Renal cortical epithelial cell (primary cell): ENCODE data around the gene ANO7. TPM values are rescaled to one million over a fixed set of nuclear protein-coding genes. Genes with fewer than 3 reads are reported as not detected.
A peak's percentile ranks its signal among the peaks of the same experiment; 100 is the strongest.

Experiments
- DNase-seq: peaks from one replicate; pipeline ENCODE4 v3.0.0-alpha.2; 2011; ENCODE audit warnings: low read depth
- total RNA-seq: library from RNA; depleted of rRNA; stranded (reverse); fragments of >200 nt; gene quantifications from 2 replicates; pipeline ENCODE4 v1.2.3, GENCODE V29; 2014

Gene ANO7
- total RNA-seq, 1 donor from 2014 or later = 1.8 TPM

DNA sequence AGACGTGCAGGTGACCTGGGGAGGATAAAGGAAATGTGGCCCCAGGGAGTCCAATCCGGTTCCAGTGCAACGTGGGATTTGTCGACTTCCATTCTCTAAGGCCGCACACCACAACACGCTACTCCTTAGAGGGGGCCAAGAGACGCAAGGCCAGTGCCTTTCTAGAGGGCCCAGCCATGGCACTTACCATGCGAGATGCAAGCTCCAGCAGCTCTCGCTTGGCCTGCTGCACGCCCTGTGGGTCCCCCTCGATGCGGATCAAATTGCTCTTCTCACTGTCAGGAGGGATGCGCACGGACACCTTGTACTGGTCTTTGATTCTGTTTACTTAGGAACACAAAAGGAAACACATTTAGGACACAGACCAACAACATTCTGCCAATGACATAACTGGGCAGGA, 61.2 kb downstream of the ANO7 start:
- no peak for DNase-seq

DNA sequence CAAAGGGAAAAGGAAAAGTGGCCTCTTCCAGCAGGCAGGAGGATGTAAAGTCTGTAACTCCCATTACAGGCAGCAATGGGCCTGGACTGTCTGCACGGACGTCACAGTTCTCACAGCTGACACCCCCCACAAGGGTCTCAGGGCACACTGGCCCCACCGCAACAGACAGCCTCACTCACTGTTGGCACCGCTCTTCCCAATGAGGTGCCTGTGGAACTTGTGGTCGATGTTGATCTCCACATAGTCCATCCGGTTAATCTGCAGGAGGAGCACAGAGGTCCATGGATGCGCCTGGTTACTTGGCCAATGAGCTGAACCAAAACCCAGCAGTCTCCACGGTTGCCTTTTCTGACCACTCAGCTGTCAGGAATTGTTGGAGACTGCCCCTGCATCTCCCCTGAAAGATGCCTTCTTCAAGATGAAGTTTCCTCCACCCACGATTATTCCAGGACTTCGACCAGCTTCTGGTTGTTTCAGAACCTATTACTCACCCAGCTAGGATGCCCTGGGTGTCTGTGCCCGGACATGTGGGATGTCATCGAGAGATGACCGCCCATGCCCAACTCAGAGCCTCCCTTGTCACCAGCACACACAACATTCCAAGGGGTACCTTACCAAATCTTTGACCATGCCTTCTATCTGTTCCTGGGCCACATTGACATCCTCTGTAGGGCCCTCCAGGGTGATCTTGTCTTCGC, 64.5 kb downstream of the ANO7 start:
- DNase-seq = no peak

DNA sequence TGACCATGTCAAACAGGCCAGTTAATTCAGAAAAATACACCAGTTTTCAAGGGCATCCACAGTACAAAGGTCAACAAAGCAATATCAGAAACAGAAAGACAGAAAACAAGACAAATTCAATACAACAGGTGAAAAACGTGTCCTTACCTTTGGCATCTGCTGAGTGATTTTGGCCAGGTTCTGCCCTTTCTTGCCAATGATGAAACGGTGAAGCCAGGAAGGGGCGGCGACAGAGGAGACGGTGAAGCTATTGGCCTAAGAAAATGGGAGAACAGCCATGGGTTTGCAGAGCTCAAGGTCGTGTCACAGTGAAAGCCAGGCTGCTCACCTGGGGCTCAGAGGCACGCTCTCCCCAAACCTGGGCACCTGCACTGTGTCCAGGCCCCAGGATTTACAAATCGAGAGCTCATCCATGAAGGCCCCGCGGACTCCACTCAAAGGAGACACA, 66.5 kb downstream of the ANO7 start:
- no peak for DNase-seq

DNA sequence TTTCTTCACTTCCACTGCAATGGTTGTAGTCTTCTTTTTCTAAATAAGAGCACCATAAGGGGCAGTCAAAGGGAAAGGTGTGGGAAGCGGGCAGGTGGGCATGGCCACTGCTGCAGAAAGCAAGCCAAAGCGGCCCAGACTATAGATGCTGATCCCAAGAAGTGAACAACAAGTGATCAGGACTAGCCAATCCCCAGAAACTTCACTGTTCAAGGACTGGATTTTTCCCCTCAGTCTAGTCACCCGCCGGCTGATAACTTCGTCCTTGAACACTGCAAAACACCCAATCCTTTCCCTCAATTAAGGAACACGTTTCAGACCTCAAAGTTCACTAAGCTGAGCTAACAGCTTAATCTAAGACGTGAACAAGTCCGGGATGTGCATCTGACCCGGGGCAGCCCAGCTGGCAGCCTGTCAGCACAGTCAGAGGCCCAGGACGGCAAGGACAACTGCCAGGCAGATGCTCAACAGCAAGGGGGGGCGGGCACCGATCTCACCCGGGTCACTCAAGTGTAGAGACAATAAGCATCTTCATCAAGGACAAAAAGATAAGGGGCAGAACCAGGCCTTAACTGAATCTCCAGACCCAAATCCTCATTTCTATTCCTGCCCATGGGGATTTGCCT, 67.2 kb downstream of the ANO7 start:
- DNase-seq = no peak

DNA sequence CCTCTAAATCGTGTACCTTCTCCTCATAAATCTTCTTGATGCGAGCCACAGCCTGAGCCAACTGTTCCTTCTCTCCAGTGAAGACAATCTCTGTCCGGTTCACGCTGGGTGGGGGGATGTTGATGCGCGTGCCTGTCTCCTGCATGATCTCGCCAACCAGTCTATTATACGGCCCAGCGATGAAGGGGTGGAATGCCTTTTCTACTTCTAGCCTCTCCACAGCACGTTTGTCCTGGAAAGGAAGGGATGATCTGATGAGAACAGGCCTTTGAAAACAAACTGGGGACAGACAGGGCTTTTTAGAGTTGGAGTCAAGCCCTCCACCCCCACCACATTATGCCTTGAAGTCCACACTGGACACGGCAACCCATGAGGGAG, 67.7 kb downstream of the ANO7 start:
- DNase-seq = no peak

DNA sequence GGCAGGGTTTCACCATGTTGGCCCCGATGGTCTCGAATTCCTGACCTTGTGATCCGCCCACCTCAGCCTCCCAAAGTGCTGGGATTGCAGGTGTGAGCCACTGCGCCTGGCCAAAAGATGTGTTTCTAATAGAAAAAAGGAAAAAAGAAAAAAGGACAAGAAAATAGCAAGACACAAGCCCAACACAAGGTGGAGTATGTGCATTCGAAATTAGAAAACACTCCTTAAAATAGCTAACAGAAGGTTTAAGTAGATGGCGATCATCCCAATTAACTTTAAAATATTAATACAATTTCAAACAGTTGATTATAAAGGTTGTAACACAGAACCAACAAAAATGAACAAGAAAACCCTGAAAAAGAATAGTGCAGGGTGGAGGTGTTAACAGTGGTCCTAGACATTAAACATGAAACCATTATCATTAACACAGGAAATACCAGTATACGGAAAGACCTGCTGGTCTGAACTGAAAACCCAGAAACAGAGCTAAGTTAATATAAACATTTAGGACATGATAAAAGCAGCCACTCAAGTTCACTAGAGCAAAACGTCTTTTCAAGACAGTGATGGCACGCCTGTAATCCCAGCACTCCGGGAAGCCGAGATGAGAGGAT, 69.0 kb downstream of the ANO7 start:
- peak; percentile 11 for DNase-seq

DNA sequence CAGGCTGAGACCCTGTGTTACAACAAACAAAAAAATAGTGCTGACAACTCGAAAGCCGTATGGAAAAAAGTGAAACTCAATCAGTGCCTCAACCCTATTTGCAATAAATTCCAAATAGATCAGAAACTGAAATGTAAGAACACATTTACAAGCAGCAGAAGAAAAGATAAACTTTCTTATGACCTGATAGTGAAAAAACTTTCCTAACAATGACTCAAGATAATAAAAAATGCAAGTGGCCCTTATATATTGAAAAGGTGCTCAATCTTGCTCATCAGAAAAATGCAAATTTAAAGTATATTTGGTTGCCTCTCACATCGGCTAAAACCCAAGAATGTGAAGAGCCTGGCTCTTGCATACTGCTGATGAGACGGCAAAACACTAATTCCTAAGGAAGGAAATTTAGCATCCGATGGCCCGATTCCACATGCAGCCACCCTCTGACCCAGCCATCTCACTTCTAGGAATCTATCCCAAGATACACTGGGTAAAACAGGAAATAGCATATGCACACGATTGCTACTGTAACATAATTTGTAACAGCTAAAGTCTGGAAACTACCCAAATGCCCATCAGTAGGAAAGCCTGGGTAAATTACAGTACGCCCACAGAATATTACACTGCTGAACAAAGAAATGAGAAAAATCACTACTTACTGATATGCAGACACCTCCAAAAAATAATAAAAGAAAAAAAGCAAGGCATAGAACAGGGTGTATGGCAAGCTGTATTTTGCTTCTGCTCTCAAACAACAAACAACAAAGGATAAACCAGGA, 70.2 kb downstream of the ANO7 start:
- no peak for DNase-seq

DNA sequence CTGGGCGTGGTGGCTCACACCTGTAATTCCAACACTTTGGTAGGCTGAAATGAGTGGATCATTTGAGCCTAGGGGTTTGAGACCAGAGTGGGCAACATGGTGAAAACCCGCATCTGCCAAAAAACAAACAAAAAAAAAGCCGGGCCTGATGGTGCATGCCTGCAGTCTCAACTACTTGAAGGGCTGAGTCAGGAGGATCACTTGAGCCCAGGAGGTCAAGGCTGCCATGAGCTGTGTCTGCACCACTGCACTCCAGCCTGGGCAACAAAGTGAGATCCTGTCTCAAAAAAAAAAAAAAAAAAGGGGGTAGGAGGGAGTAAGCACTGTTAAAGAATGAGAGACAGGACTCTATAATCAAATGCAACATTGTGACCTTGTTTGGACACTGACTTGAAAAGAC, 72.4 kb downstream of the ANO7 start:
- no peak for DNase-seq

DNA sequence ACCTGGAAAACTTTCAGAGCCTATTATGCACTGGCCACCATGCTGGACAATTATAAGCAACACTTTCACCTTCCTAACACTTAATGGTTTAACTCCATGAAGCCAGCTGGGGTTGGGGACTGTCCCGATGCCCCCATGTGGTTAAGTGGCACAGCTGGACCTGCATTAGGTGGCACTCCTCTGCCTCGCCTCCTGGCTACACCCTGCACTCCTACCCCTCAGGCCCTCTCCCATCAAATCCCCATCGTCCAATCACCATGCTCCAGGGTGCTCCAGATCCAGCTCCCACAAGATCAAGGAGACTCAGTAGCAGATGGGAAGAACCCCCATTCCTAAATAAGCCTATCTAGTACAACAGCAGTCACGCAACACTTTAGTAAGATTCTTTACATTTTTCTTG, 73.2 kb downstream of the ANO7 start:
- DNase-seq = no peak

DNA sequence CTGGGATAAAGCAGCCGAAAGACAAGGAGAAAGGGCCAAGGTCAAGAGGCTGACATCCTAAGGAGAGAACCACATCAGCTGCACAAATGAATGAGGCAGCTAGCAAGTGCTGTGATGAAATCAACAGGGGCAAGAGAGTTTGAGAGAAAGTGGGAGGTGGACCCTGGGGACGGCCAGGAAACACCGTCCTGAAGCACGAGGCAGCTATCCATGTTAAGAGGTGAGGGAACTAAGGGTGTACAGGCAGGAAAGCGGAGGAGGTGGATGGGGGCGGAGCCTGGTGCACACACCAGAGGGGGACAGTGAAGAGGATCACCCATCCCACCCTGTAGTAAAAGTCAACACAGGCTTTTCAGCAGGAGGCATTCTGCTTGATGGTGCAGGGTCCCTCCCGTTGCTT, 74.6 kb downstream of the ANO7 start:
- DNase-seq = no peak

DNA sequence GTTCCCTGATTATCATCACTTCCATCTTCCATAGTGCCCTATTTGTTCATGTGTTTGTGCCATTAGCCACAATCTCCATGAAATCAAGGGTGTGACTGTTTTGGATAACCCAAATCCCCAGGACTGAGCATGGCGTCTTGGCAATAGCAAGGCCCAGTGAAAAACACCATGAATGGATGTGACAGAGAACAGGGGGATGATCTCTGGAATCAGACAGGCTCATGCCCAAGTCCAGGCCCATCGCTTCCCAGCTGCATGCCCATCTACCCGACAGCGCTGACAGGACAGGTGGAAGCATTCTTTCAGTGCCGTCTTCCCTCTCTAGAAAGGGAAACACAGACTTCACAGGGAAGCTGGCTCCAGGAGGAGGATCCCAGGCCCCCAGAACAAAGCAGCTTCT, 77.0 kb downstream of the ANO7 start:
- no peak for DNase-seq

DNA sequence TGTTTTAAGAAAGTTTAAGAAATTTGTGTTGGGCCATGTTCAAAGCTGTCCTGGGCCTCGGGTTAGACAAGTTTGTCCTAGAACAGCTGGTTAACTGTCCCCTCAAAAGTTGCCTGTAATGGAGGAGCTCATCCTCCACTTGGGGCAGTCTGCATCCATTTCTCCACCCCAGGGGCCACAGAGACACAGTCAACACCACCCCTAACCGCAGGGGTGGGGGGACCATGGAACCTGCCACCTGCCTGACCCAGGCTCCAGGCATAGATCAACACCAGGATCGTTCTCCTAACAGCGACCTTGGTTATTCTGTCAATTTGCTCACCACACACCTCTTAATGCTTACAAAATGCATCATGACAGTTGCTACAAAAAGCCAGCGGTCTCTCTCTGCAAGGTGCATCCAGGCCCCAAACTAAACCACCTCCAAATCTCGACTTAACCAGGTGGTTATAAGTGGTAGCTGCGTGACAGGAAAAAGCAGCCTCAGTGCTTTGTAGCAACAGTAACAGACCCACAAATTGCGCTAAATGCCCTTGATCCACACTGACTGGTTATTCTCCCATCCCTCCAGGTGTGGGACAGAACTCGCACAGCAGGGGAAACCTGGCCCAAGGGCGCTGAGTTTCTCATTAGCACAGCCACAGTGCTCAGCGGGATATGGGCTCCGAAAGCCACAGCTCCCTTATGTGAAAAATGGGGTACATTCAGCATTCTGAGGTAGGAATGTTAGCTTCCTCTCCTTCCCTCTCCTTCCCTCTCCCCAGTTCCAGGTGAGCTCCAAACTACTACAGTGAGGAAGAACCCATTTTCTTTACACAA, 79.0 kb downstream of the ANO7 start:
- no peak for DNase-seq

DNA sequence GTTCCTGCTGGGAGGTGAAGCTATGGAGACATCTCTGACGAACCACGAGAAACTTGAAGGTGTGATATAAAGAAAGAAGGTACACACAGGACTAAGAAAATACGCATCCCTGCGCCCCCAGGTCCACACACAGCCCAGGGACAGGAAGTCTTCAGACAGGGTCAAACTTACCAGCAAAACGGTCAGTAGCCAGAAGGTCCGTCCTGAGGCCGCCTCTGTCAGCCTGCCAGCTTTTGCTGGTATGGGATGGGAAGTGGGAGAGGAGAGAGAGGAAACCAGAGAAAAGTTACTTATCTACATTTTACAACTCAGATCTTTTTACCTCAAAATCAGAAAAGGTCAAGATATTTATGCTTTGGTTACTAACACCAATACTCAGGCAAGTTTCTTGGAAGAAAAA, 79.8 kb downstream of the ANO7 start:
- DNase-seq = no peak

DNA sequence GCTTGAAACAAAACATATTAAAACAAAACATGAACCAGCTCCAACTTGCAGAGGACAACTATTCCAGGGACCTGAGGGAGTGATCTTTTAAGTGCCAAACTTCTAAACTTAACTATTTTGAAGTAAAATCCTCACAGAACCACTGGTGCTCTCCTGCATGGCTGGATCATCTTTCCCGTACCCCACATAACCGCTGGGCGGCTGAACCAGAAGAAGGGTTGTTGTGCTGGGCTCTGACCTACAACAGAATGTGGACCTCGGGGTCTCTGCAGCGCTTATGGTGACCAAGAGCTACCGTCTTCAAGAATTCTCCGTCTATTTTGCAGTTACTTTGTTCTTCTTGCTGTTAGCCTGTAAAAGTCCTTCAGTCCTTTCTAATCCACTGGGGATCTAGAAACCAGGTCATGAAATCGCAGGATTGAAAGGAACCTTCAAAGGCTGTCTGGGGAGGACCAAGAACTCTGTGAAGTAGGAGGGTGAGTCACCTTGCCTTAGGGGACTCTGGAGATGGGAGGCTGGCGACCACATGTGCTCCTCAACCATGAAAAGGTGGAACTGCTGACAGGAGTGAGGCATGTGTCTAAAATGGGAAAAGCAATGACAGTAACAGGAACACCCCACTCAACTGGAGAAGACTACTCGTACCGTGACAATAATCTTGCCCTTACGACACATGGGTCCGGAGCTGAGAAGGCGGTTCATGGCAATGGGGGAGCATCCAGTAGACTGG, 80.4 kb downstream of the ANO7 start:
- DNase-seq = peak; percentile 78

DNA sequence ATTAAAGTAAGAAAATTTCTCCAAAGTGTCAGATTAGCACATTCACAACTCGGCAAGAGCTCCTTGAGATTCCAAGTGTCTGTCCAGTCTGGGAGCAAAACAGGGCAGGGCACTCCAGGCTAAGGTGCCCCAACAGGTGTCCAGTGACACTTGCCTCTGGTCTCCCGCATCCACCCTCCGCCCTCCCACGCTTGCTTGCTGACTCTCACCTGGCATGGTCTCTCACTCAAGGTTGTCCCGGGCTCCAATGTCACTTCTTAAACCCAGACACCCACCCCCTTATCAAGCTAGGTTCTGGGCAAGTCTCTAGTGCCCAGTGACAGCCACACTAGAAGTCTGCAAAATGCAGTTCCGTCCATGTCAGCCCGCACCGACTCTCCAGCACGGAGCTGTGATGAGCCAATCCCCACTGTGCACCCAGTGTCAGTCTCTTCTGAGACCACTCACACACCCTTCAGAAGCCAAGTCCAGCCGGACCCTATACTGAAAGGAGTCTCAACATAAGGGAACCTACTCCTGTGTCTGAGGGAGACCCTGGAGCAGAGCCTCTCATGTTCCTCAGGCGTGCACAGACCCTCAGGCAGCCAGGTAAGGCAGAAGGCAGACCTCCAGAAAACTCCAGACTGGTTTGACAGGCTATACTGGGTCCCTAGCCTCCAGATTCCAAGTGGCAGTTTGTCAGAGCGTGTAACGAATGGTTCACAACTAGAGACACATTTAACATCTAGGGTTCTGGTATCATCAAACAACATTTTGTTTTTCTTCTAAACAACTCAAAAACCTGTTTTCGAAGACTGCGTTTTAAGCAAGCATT, 81.4 kb downstream of the ANO7 start:
- DNase-seq = no peak

DNA sequence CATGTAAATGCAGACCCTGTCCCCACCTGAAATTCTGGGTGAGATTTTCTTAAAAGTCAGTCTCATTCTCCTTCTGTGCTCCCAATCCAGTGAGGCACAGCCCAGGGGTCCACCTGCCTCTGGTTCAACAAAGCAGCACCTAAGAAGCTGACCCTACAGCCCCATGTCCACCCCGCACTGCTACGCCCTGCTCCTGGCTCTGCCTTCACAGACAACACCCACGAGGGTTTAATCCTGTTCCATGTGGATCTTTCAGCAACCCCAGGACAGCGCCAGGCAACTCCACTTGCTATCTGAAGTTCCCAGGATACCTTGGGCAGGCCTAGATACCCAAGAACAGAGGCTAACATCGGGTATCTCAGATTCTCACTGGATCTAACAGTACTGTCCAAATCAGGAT, 82.1 kb downstream of the ANO7 start:
- DNase-seq = no peak

DNA sequence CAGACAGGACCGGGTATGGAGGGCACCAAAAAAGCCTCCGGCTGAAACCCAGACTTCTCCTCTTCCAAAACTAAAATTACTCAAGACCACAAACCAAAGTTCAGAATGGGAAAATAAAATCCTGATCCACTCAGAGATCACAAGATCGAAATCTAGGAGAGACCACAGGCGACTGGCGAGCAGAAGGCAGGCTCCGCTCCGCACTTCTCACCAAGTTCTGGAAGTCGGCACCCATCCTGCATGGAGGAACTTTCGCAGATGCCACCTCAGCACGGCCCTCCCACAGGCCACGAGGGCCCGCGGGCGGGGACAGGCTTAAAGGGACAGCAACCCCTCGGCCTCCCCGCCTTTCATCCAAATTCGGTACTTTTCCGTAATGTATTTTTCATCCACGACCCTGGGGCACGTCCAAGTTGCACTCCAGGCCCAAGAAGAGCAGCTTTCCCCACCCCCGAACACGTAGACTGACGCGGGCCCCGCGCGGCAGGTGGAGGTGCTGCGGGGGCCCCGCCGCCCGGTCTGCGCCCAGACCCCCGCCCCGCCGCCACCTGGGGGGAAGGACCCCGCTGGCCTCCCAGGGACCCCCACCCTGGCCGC, 83.3 kb downstream of the ANO7 start:
- peak; percentile 67 for DNase-seq

DNA sequence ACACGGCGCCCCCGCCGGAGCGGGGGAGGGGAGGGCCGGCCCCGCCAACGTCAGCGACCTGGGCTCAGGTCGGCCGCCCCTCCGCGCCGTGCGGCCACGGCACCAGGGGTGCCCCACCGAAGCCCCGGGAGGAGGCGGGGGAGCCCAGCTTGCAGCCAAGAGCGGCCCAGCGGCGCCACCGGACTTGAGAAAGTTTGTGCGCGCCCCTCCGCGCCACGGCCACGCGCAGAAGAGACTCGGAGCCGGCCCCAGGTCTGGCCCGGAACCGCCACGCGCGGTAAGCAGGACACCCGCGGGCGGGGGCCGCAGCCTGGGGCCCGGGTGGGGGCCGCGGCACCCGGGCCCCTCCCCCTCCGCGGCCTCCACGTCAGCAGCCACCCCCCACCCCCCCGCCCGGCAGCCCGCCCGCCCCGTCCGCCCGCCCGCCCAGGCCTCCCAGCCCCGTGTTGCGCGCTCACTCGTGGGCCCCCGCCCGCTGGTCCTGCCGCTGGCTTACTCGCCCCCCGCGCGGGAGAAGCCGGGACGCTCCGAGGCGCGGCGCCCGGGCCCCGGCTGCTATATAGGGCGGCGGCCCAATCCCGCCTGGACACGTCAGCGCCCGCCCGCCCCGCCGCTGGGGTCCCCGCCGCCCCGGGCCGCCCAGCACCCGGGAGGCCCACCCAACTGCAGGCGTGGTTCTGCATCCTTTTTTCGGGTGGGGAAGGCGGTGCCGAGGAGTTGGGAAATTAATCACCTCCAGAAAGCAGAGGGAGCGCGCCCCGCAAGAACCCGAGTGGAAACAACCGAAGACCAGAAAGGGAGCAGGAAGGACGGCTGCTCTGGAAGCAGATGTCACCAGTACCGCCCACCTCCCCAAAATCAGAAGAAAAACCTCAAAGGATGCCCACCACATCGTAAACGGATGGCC, 84.1 kb downstream of the ANO7 start:
- DNase-seq = no peak
